ENCODE data around the gene DSCAM.
"Not testable (repeated sequence)": the region's sequence is repeated elsewhere in the genome, so short reads cannot be mapped to it uniquely, and the experiment has no call there.

The DSCAM gene

DNA sequence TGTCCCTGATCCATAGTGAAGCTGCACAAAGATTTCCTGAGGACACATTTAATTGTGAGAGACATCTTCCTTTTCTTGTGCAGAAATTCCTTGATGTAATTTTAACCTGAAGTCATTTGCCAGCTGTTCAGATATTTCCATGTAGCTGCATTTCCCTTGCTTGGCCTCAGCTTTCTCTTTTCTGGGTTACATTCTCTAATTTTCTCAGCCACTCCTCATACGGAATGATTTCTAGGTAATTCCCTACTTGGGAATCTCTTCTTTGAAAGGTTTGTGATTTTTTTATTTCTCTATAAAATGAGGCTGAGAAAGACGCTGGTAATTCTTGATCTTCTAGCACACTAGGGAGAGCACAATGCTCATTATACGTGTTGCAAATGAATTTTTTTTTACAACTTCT lies 780.7 kb downstream of the DSCAM start:
- DNase-seq: no peak

DNA sequence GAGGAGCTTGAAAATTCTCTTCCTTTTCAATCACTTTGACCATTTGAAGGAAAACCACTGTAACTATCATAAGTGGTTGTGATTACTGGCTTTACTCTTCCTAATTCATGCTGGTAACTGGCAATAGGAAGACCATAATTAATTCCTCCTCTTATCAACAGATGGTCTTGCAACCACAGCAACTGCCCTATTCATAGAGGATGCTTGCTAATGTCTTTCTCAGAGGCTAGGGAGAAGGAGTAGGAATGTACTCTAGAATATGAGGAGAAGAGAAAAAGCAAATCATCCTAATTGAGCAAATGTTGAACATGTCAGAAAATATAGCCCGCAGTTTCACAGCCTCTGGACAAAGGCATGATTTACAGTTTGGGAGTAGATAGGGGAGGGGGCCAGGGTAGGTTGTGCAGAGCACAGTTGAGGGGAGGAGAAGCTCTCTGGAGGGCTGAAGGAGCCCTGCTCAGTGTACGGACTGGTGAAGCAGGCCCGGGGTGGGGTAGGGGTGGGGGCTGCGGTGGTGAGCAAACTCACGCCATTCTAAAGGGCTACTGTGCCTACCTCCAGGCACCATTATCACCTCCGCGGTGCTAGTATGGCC lies 786.8 kb downstream of the DSCAM start:
- DNase-seq: peak; percentile 69

GRCh38 chr21:40057331-40057730 lies 789.6 kb downstream of the DSCAM start:
- DNase-seq: no peak

DNA sequence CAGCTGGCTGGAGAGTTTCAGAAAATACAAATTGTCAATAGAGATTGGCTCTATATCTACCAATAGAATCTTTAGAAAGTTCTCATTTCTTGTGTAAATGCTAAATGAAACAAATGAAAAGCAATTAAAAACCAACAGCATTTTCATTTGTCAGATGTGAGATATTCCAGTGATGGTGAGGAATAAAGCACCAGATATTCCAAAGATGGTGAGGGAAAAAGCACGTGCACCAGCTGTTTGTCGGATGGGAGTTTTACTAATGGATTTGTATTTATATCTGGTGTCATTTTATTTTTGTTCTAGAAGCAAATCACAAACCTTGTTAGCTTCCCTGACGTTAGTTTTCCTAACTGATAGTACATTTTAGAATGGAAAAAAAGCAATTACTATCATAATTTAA lies 790.9 kb downstream of the DSCAM start:
- no peak for DNase-seq

DNA sequence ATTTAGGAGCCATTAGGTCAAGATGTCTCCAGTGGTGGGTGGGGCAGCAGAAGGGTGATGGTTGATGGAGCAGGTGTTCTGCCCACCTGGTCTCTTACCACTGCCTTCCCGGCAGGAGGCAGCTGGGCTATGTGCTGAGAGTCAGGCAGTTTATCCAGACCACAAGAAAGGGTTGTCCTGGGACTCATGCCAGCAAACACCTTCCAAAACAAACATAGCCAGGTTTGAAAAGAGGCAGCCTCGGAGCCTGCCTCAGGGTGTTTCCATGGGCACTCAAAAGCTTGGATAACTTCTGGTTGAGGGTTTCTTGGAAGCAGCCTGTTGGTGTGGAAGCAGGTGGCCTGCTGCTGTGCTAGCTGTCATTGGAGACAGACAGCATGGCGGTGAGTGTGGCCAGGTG lies 792.6 kb downstream of the DSCAM start:
- peak; percentile 99 for DNase-seq

DNA sequence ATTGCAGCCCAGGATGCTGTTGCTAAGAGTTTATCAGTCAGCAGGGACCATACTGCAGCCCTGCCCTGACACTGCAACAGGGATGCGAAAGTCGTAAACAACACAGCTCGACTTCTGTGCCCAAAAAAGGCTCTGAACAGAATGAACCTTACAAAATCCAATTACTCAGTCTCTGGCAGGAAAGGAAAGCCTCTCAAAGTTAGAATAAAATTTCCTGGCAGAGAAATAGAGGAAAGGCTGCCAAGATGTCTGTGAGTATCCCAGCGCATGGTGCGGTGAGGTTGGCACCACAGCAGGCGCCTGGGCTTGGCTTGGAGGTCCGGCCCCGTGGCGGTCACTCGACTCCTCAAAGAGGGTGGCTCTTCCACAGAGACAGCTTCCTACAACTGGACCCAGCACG lies 794.0 kb downstream of the DSCAM start:
- peak; percentile 90 for DNase-seq

DNA sequence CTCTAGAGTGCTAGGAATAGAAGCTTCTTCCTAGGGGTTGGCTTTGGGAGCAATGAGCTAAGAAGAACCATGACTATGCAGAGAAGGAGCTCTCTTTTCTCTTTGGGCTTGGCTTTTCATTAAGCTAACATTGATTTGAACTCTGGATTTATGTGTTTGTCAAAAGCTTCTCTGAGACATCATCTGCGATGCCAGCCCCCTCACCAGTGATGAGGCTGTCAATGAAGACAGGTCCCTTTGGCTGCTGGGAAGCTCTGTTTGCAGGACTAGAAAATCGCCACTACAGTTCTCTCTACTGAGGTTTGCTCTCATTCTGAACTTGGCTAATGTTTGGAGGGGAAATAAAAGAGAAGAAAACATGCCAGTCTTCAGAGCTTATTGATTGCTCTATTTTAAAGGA lies 794.7 kb downstream of the DSCAM start:
- DNase-seq: peak; percentile 47

DNA sequence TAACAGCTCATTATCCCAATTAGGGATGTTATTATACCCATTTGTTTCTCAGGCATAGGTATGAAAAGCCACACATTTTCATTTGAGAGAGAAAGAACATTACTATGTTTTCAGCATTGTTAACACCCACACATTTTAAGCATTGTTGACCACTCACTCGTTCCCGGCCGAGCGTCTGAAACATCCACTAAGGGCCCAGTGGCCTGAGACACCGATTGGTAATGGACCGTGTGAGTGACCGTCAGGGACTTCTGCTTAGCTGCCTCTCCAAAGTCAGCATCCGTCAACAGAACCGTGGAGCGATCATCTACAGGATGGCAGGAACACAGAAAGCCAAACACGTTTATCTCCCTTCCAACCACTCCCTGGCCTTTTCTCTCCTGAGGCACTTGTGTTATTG lies 795.2 kb downstream of the DSCAM start:
- no peak for DNase-seq

DNA sequence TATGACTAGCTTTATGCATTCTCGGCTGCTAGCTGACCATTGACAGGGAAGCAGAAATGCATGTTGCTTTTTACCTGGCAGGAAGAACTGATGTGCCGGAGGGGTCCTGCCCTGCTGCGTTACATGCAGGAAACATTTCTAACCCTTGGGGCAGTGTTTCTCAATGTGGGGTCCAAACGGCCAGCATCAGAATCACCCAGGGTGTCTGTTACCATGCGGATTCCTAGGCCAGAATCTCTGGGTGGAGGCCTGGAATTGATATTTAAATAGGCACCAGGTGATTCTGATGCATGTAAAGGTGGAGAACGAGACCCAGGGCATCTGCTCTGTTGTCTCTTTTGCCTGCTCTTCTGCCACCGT lies 797.0 kb downstream of the DSCAM start:
- peak; percentile 62 for DNase-seq

- peak; percentile 75 for DNase-seq
Observed at GRCh38 chr21:40049031-40049930, 797.7 kb downstream of the DSCAM start.

- no peak for DNase-seq
Observed at GRCh38 chr21:40047993-40048730, 798.8 kb downstream of the DSCAM start.

DNA sequence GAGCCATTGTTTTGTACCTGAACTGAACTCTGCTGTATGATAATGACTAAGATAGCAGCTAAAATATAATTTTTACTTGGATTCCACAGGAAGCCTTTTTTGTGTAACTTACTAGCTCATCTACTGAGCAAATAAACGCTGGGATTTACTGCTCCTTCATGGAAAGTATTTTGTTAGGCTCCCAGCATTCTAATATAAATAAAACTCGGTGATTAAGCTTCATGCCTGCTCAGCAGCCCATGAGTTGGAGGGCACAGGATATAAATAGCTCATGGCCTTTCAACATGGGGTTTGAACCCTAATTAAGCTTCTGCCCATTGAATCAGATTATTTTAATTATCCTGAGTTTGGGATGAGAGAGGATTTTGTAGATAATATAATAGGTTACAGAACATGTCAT lies 799.7 kb downstream of the DSCAM start:
- DNase-seq: no peak

DNA sequence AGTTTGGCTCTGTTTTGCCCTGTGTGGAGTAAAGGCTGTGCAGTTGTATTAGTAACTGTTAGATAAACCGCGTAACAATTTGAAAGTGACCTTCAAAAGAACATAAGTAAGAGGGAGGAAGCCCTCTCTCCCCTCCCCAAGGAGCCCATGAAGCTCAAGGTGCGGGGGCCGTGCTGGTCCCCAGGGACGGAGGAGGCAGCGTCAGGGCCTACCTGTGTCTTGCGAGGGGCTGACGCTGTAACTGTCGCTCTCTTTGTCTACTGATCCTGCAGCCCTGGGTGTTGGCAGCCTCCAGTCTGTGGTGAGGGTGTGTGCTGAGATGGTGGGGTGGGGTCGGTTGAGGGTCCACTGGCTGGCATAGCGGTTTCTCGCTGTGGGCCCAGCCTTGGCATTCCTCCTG lies 803.1 kb downstream of the DSCAM start:
- DNase-seq: no peak

DNA sequence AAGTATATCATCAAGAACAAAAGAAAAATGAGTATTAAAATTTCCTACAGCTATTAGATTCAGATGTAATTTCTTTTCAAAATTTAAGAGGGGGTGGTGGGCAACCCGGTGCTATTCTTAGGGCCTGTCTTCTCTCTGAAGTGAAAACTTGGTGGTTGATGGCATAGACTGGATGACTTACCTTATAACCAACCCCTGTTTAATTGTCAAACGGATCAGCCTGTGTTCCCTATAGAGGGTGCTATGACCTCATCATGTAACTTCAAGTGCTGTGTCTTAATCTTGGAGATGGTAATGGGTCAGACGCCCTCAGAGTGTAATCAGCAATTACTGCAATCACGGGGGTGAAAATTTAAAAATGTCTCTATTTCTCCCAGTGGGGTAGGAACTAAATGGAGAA lies 803.5 kb downstream of the DSCAM start:
- peak; percentile 28 for DNase-seq

GRCh38 chr21:40041446-40041845 lies 805.5 kb downstream of the DSCAM start:
- no peak for DNase-seq

DNA sequence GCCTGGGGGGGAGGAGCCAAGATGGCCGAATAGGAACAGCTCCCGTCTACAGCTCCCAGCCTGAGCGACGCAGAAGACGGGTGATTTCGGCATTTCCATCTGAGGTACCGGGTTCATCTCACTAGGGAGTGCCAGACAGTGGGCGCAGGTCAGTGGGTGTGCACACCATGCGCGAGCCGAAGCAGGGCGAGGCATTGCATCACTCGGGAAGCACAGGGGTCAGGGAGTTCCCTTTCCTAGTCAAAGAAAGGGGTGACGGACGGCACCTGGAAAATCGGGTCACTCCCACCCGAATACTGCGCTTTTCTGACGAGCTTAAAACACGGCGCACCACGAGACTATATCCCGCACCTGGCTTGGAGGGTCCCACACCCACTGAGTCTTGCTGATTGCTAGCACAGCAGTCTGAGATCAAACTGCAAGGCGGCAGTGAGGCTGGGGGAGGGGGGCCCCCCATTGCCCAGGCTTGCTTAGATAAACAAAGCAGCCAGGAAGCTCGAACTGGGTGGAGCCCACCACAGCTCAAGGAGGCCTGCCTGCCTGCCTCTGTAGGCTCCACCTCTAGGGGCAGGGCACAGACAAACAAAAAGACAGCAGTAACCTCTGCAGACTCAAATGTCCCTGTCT lies 813.7 kb downstream of the DSCAM start:
- not testable (repeated sequence) for DNase-seq

DNA sequence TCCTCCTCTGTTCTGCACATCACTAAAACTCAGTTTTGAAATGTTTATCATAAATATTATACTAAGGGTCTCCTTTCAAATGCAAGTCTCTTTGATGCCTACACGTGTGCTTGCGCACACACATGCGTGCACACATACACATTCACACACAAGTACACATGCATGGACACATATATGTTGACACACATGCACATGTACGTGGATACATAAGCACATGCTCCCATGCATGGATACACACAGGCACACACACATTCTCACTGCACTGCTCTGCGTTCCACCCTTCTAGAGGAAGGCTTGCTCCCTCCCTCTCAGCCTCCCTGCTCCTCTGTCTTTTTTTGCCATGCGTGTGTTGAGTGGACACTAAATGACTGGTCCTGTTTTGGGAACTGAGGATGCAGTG lies 817.1 kb downstream of the DSCAM start:
- DNase-seq: no peak

GRCh38 chr21:40028393-40028792 lies 818.6 kb downstream of the DSCAM start:
- not testable (repeated sequence) for DNase-seq

DNA sequence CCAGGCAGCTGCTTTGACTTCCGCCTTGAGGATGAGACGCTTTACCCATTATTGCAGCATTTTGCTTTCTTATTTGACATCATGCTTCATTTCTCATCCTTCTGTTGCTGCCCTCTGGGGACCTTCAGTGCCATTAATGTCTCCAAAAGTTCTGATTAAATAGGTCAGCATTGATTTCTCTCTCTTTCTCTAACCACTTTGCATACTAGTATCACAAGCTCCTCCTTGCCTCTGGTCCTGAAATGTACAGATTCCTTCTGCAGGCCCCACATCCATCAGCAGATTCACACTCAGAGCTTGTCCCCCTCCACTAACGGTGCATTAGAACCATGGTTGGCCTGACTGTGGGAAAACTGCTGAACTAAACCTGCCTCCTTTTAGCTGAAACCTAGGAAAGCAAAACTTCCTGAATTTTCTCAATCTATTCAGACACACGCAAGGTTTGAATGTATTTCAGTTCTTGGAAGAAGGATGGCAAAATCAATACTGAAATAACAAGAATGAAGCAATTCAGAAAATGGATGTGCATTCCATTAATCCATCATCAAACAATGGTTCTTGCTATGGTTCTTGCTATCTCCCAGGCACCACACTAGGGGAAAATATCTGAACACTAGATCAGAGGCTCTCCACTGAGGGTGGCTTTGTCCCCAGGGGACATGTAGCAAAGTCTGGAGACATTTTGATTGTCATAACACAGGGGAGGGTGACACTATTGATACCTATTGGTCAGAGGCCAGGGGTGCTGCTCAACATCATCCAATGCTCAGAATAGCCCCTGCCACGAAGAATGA lies 825.2 kb downstream of the DSCAM start:
- DNase-seq: no peak

DNA sequence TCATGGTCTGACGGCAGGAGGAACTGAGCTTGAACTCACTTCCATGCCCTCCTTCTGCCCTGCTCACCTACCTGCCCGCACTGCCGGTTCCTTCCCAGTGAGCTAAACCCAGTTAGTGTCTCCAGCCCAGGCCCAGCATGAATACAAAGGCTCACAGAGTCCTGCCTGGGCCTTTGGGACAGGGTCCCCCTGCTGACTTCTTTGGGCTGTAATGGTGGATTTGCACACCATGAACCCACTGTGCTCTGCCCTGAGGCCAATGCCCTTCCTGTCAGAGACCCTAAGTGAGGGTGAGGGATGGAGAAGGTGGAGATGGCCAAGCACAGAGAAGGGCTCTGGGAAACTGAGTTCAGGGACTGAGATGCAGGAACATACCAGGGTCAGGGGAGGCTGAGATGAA lies 826.3 kb downstream of the DSCAM start:
- DNase-seq: no peak

GRCh38 chr21:40018871-40019475 lies 828.0 kb downstream of the DSCAM start:
- DNase-seq: peak; percentile 32

DNA sequence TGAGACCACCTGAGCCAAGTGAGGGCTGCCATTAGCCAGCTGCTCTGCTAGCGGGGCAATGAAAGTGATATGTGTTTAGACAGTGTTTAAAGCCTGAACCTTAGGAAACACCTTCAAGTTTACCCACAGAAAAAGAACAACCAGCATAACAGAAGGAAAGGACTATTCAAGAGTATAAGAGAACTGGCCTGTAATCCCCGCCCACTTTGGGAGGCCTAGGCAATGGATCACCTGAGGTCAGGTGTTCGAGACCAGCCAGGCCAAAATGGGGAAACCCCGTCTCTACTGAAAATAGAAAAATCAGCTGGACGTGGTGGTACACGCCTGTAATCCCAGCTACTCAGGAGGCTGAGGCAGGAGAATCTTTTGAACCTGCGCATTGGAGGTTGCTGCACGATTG lies 830.3 kb downstream of the DSCAM start:
- DNase-seq: no peak
